Measurements from ENCODE around the gene DIPK2A. TPM values are rescaled to one million over a fixed set of nuclear protein-coding genes. Genes with fewer than 3 reads are reported as not detected.

Gene DIPK2A
- total and polyA plus RNA-seq, 2 experiments from 2014 or later: 19.0 to 38.5 TPM

DNA sequence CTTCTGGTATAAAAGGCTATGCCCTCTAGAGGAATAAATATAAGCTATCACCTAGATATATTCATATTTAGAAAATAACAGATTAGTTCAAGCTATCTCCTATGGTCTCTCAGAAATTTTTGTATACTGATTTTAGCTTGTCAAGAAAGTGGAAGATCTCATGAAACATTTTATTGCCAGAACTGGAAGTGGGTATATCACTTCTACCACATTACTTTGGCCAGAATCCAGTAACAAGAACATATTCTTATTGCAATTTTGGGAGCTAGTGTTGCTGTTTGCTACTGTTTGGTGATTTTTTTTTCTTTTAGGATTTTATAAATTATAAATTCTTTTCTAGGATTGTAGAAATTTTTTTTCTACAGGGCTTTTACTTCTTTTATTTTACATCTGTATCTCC lies 14.2 kb upstream of the DIPK2A start:
- H3K27me3 Mint-ChIP-seq (ENCODE audit: insufficient read depth, low read depth, poor library complexity): peaks cover 2% of the 10 kb centered on the region
- no peak overlapping the region for H3K27ac ChIP-seq (ENCODE audit: low read depth)
- H3K9me2 ChIP-seq (ENCODE audit: insufficient read depth): peaks cover 1% of the 10 kb centered on the region; the same call in 1 of the 2 replicates
- no peak overlapping the region for H3K4me3 Mint-ChIP-seq
- no peak overlapping the region for H2AFZ ChIP-seq
- no peaks in the 10 kb centered on the region for H4K20me1 ChIP-seq (replicated peaks; ENCODE audit: insufficient read depth)
- no peak overlapping the region for H3K4me2 ChIP-seq
- no peak overlapping the region for H3K27ac Mint-ChIP-seq
- no peaks in the 10 kb centered on the region for H3K4me1 ChIP-seq (ENCODE audit: insufficient read depth)
- H3F3A ChIP-seq (replicated peaks; ENCODE audit: low read depth): no peaks in the 10 kb centered on the region
- DNase-seq (ENCODE audit: low spot score) (no peak), ATAC-seq (no peak)
- no peaks in the 10 kb centered on the region for H3K27me3 ChIP-seq (ENCODE audit: insufficient read depth)
- TF ChIP-seq STAT1 (IDR thresholded peaks at IDR 0.05; ENCODE audit: unreplicated experiment) (no peak), JUNB (IDR thresholded peaks at IDR 0.05; ENCODE audit: unreplicated experiment) (no peak), EZH2 (IDR thresholded peaks at IDR 0.05; ENCODE audit: low read depth, unreplicated experiment) (no peak), REST (IDR thresholded peaks at IDR 0.05; ENCODE audit: unreplicated experiment) (no peak), CREB1 (CRISPR knock-in tag; IDR thresholded peaks at IDR 0.05; ENCODE audit: low read depth) (no peak), NANOG (IDR thresholded peaks at IDR 0.05; ENCODE audit: borderline replicate concordance) (no peak), ZNF114 (CRISPR knock-in tag; IDR thresholded peaks at IDR 0.05) (no peak), EZH2phosphoT487 (IDR thresholded peaks at IDR 0.05; ENCODE audit: unreplicated experiment) (no peak), ZNF462 (CRISPR knock-in tag; IDR thresholded peaks at IDR 0.05) (no peak), CTCF (conservative IDR thresholded peaks at IDR 0.05; ENCODE audit: low read depth in 2 of 2) (no peak), POLR2AphosphoS5 (IDR thresholded peaks at IDR 0.05; ENCODE audit: low read depth) (no peak), ZNF331 (CRISPR knock-in tag; IDR thresholded peaks at IDR 0.05; ENCODE audit: low read depth) (no peak), ETS1 (IDR thresholded peaks at IDR 0.05) (no peak)
- no peaks in the 10 kb centered on the region for H3K9me3 Mint-ChIP-seq
- no peaks in the 10 kb centered on the region for H3K36me3 ChIP-seq (ENCODE audit: insufficient read depth)
- no peaks in the 10 kb centered on the region for H3K36me3 Mint-ChIP-seq (ENCODE audit: low read depth)
- H3K79me2 ChIP-seq (replicated peaks; ENCODE audit: insufficient read depth): no peaks in the 10 kb centered on the region
- H3K4me3 ChIP-seq: no peak overlapping the region
- no peaks in the 10 kb centered on the region for H3K4me1 Mint-ChIP-seq
